ENCODE results near the gene ZNF407. TPM values are rescaled to one million over a fixed set of nuclear protein-coding genes. Genes with fewer than 3 reads are reported as not detected.

The ZNF407 gene
- total and polyA plus RNA-seq, 7 donors, result 2.4 to 10.2 (median 7.9) TPM

DNA sequence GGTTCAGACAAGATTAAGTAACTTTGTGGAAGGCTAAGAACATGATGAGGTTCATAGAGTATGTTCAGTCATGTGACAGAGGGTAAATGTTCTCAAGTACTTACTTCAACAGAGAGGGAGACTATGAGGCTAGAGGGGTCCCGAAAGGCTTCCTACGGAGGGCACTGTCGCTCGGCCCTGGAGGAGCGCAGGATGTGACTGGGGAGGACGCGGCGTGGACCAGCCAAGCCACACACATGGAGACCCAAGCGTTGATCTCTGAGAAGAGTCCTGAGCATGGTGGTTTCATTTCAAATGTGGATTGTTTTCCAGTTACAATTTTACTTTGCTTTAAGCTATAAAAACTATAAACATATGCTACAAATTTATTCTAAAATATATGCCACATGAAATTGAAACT is 383.8 kb downstream of the ZNF407 start:
- intact Hi-C loops (cut with DNase I), result no loop called here
- Histone ChIP-seq H3K36me3 (ENCODE audit: insufficient read depth in 1 of 2, low read depth in 1 of 2) (no peaks in the 10 kb centered on the region), H3K4me1 (no peaks in the 10 kb centered on the region), H3K9me3 (no peaks in the 10 kb centered on the region), H3K27me3 (ENCODE audit: insufficient read depth in 3 of 3, low read length in 2 of 3) (no peaks in the 10 kb centered on the region), H3K4me3 (no peak overlapping the region), H3K27ac (no peak overlapping the region)
- DNase-seq (no peak), ATAC-seq (no peak)
- TF ChIP-seq, protein P1, sequence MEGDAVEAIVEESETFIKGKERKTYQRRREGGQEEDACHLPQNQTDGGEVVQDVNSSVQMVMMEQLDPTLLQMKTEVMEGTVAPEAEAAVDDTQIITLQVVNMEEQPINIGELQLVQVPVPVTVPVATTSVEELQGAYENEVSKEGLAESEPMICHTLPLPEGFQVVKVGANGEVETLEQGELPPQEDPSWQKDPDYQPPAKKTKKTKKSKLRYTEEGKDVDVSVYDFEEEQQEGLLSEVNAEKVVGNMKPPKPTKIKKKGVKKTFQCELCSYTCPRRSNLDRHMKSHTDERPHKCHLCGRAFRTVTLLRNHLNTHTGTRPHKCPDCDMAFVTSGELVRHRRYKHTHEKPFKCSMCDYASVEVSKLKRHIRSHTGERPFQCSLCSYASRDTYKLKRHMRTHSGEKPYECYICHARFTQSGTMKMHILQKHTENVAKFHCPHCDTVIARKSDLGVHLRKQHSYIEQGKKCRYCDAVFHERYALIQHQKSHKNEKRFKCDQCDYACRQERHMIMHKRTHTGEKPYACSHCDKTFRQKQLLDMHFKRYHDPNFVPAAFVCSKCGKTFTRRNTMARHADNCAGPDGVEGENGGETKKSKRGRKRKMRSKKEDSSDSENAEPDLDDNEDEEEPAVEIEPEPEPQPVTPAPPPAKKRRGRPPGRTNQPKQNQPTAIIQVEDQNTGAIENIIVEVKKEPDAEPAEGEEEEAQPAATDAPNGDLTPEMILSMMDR (IDR thresholded peaks at IDR 0.05), result no peak
- 97 to 98% (median 97%) methylated on average over 9 of the region's 9 CpGs for WGBS, 3 donors

DNA sequence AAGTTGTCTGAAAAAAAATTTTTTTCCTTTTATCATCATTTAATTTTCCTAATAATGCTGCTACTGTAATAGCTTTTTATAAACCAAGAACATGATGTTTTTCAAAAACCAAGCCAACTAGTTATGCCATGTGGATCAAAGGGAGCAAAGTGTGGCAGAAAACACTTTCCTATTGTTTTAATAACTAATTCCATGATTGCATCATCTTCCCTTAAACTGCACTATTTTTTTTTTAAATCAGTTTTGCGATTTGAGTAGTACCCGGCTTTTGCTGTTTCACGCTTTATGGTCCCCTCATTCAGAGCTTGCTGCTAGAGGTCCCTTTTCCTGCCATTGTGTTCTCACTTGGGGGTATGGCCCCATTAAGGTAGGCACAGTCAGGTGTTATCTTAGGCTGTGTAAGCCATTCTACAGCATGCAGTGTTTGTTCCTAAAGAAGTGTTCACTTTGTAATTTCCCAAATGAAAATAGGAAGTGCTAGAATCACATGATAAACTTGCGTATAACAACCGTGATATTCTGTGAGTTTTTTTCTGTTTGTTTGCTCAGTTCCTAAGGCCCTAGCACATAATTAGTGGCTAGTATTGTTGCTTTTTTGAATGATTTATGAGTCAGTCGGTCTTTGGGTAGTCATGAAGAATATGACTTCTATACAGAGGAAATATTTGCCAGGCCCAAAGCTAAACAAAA is 385.4 kb downstream of the ZNF407 start:
- no peaks in the 10 kb centered on the region for H3K27me3 ChIP-seq (ENCODE audit: insufficient read depth in 3 of 3, low read length in 2 of 3)
- no peaks in the 10 kb centered on the region for H3K4me1 ChIP-seq
- DNase-seq (no peak), ATAC-seq (no peak)
- no peak overlapping the region for H3K4me3 ChIP-seq
- 72 to 74% (median 73%) methylated on average over 6 of the region's 6 CpGs for WGBS, 3 donors
- TF ChIP-seq, protein P1 (IDR thresholded peaks at IDR 0.05), result no peak
- H3K9me3 ChIP-seq, result no peaks in the 10 kb centered on the region
- intact Hi-C loops (cut with DNase I), result no loop called here
- H3K27ac ChIP-seq, result no peak overlapping the region
- no peaks in the 10 kb centered on the region for H3K36me3 ChIP-seq (ENCODE audit: insufficient read depth in 1 of 2, low read depth in 1 of 2)

DNA sequence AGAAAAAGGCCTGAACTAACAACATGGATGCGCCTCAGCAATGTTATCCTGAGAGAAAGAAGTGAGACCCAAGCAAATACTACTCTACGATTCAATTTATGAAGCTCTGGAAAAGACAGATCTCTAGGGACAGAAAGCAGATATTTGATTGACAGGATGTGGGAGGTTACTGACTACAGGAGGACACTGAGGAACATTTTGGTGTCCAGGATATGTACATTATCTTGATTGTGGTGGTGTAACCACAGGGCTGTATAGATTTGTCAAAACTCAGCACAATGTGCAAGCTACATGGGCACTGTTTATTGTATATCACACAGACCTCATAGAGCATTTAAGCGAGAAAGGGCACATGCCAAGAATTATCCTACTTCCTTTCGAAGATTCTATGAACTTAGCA is 391.5 kb downstream of the ZNF407 start:
- DNase-seq (no peak), ATAC-seq (no peak)
- H3K4me3 ChIP-seq, result no peak overlapping the region
- no peaks in the 10 kb centered on the region for H3K36me3 ChIP-seq (ENCODE audit: insufficient read depth in 1 of 2, low read depth in 1 of 2)
- no peaks in the 10 kb centered on the region for H3K27me3 ChIP-seq (ENCODE audit: insufficient read depth in 3 of 3, low read length in 2 of 3)
- no peaks in the 10 kb centered on the region for H3K4me1 ChIP-seq
- intact Hi-C loops (cut with DNase I), result loop anchor here in 1 of 2 donors (5.0 kb wide), 1 partner anchor 52 kb away; no protein-coding TSS in a partner anchor
- TF ChIP-seq, protein P1 (IDR thresholded peaks at IDR 0.05), result no peak
- WGBS, 3 donors, result 90 to 96% (median 93%) methylated on average over 4 of the region's 4 CpGs
- H3K9me3 ChIP-seq, result no peaks in the 10 kb centered on the region
- H3K27ac ChIP-seq, result no peak overlapping the region

DNA sequence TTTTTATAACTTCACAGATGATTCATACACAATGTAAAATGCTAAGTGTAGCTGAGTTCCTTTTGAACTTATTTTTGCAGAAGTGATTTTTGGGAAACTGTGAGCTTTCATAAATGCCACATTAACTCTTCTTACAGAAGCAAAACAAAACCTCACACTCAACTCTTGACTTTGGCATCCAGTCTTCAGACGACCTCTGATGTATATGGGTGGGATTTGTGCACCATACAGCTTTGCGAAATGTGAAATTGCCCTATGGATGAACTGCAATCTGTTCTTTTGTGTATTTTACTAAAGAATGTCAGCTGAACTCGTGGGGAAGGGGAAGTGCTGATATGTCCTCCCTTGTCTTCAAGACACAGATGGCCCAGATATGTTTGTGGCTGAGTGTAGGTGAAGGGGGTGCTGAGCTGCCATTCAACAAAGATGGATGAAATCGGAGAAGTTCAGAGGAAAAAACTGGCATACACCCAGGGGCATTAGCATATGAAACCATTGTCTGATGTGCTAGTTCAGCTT is 393.0 kb downstream of the ZNF407 start:
- Histone ChIP-seq H3K4me1 (no peaks in the 10 kb centered on the region), H3K27ac (no peak overlapping the region), H3K27me3 (ENCODE audit: insufficient read depth in 3 of 3, low read length in 2 of 3) (no peaks in the 10 kb centered on the region), H3K36me3 (ENCODE audit: insufficient read depth in 1 of 2, low read depth in 1 of 2) (no peaks in the 10 kb centered on the region), H3K9me3 (no peaks in the 10 kb centered on the region), H3K4me3 (no peak overlapping the region)
- no peak for ATAC-seq
- WGBS, 3 donors, result 62 to 71% (median 66%) methylated on average over 4 of the region's 4 CpGs
- intact Hi-C loops (cut with DNase I), result no loop called here
- DNase-seq, result no peak
- TF ChIP-seq, protein P1 (IDR thresholded peaks at IDR 0.05), result no peak

Measured in psoas muscle (tissue), 8 donors.